B cell (primary cell): ENCODE results near the gene SFXN5. TPM values are rescaled to one million over a fixed set of nuclear protein-coding genes. Genes with fewer than 3 reads are reported as not detected.

Experiments used
- ATAC-seq: fragments of 200-7000 bp; cut with Tn5 transposase; one replicate; pipeline ENCODE4 v1.10.0; 2021; ENCODE audit warnings: low read depth, mild to moderate bottlenecking, moderate number of reproducible peaks, moderate library complexity
- CTCF ChIA-PET: fragments of 350-600 bp; sonication (Branson Sonifier 250); formaldehyde crosslinking; loops from one replicate; lab custom pipeline; 2021; ENCODE audit warnings: antibody characterized with exemption, inconsistent platforms; lab: Charles Lee
- POLR2A ChIA-PET: fragments of 350-600 bp; sonication (Branson Sonifier 250); formaldehyde crosslinking; loops from one replicate; lab custom pipeline; 2021; ENCODE audit warnings: antibody characterized with exemption; lab: Charles Lee
- DNase-seq: peaks from one replicate; pipeline ENCODE4 v3.0.0; 2013
- H2AFZ ChIP-seq: 2 replicates; pipeline ENCODE4 v1.6.1; 2012; ENCODE audit warnings: mild to moderate bottlenecking, low read depth, low read length; ENCODE audit not compliant: insufficient read depth, poor library complexity, severe bottlenecking
- H3K27ac ChIP-seq, 2 donors: 1 replicate in 1 of 2; 2 replicates in 1 of 2; pipeline ENCODE4 v1.5.1; 2012 to 2013; ENCODE audit warnings: low read length in 2 of 2, mild to moderate bottlenecking in 2 of 2, moderate library complexity in 1 of 2
- H3K27me3 ChIP-seq, 4 experiments: fragments of 200-600 bp in 1 of 4; sonication (generic) in 1 of 4; replicated peaks in 1 of 4; 1 replicate in 2 of 4; 2 replicates in 2 of 4; pipeline versions ENCODE4 v1.6.1 to v1.7.0; 2013 to 2016; ENCODE audit warnings: low read length in 3 of 4, mild to moderate bottlenecking in 2 of 4, mixed read lengths in 1 of 4, moderate library complexity in 1 of 4; ENCODE audit not compliant: insufficient read depth in 4 of 4, control insufficient read depth in 3 of 4; ENCODE audit errors: control extremely low read depth in 1 of 4
- H3K36me3 ChIP-seq, 2 experiments: replicated peaks in 1 of 2; 1 replicate in 1 of 2; 2 replicates in 1 of 2; pipeline versions ENCODE4 v1.6.1 to v1.7.1; 2013; ENCODE audit warnings: low read length in 1 of 2; ENCODE audit not compliant: insufficient read depth in 2 of 2, control insufficient read depth in 1 of 2; ENCODE audit errors: control extremely low read depth in 1 of 2, extremely low read depth in 1 of 2
- H3K4me1 ChIP-seq, 2 donors: fragments of 200-600 bp in 1 of 2; sonication (generic) in 1 of 2; 1 replicate in 1 of 2; 2 replicates in 1 of 2; pipeline versions ENCODE4 v1.5.1 to v1.6.1; 2013 to 2017; ENCODE audit warnings: low read length in 2 of 2; ENCODE audit not compliant: control insufficient read depth in 2 of 2, insufficient read depth in 2 of 2
- H3K4me2 ChIP-seq: replicated peaks from 2 replicates; pipeline ENCODE3; 2012; ENCODE audit warnings: mild to moderate bottlenecking, low read depth, low read length; ENCODE audit not compliant: poor library complexity, severe bottlenecking
- H3K4me3 ChIP-seq, 5 experiments: fragments of 200-600 bp in 1 of 5; sonication (generic) in 1 of 5; 1 replicate in 3 of 5; 2 replicates in 2 of 5; pipeline versions ENCODE4 v1.5.1 to v1.7.0; 2011 to 2016; ENCODE audit warnings: low read length in 4 of 5, mild to moderate bottlenecking in 4 of 5, low read depth in 2 of 5, control low read depth in 1 of 5, moderate library complexity in 1 of 5; ENCODE audit not compliant: insufficient read depth in 1 of 5; ENCODE audit errors: control extremely low read depth in 1 of 5, extremely low read depth in 1 of 5
- H3K79me2 ChIP-seq: fragments of 200-600 bp; sonication (generic); one replicate; pipeline ENCODE4 v1.6.0; 2016; ENCODE audit warnings: low read length; ENCODE audit not compliant: control insufficient read depth, insufficient read depth
- H3K9ac ChIP-seq: fragments of 200-600 bp; sonication (generic); 2 replicates; pipeline ENCODE4 v1.6.1; 2017; ENCODE audit warnings: mild to moderate bottlenecking, low read length, moderate library complexity
- H3K9me3 ChIP-seq, 3 donors: one replicate each; pipeline versions ENCODE4 v1.6.1 to v1.7.1; 2013; ENCODE audit warnings: low read length in 2 of 3; ENCODE audit not compliant: control insufficient read depth in 2 of 3, insufficient read depth in 1 of 3; ENCODE audit errors: control extremely low read depth in 1 of 3
- H4K20me1 ChIP-seq: 2 replicates; pipeline ENCODE4 v1.6.0; 2012; ENCODE audit warnings: mild to moderate bottlenecking, low read length; ENCODE audit not compliant: insufficient read depth, control insufficient read depth, poor library complexity, severe bottlenecking
- H3K27ac Mint-ChIP-seq: one replicate; pipeline ENCODE4 v1.8.0; 2021; ENCODE audit warnings: mixed read lengths
- H3K27me3 Mint-ChIP-seq: one replicate; pipeline ENCODE4 v1.8.0; 2021; ENCODE audit warnings: mixed read lengths
- H3K4me1 Mint-ChIP-seq: one replicate; pipeline ENCODE4 v1.8.0; 2021; ENCODE audit warnings: mixed read lengths
- H3K4me3 Mint-ChIP-seq: one replicate; pipeline ENCODE4 v1.8.0; 2021; ENCODE audit warnings: mixed read lengths
- H3K9me3 Mint-ChIP-seq: one replicate; pipeline ENCODE4 v1.8.0; 2022; ENCODE audit warnings: mixed read lengths; ENCODE audit not compliant: insufficient read depth
- EZH2 ChIP-seq: IDR thresholded peaks from 2 replicates; pipeline ENCODE4 v1.6.1; 2012; ENCODE audit warnings: borderline replicate concordance, low read depth, mild to moderate bottlenecking, moderate library complexity, low read length; ENCODE audit not compliant: insufficient read depth, poor library complexity, severe bottlenecking
- WGBS: methylation state at CpG from one replicate; pipeline ENCODE4 v1.1.5; 2013; ENCODE audit warnings: missing lambda C conversion rate; ENCODE audit not compliant: insufficient coverage; 5-methylcytosine and 5-hydroxymethylcytosine counted together
- intact Hi-C: fragments of 100-400 bp; cut with micrococcal nuclease; formaldehyde crosslinking; loops from one replicate; pipeline ENCODE4 v1.10.0; 2022
- polyA plus RNA-seq: library from polyadenylated mRNA; depleted of rRNA; stranded (reverse); fragments of >200 nt; gene quantifications from 2 replicates; pipeline ENCODE4 v1.2.3, GENCODE V29; 2012
- total RNA-seq, 2 donors: library from RNA; stranded (reverse); fragments of 120-200 nt in 1 of 2; gene quantifications; 1 replicate in 1 of 2; 2 replicates in 1 of 2; pipeline versions ENCODE4 v1.2.3 to v1.2.4, GENCODE V29; 2013 to 2022
- TF ChIP-seq, protein P1 (sequence below): fragments of 200-600 bp; IDR thresholded peaks from one replicate; pipeline ENCODE4 v1.8.0; 2022; ENCODE audit warnings: antibody characterized with exemption, mild to moderate bottlenecking

Gene SFXN5
- total and polyA plus RNA-seq, 2 donors (not counting 1 experiment from before 2014, with no cell fraction given), result 8.0 to 16.9 TPM

DNA sequence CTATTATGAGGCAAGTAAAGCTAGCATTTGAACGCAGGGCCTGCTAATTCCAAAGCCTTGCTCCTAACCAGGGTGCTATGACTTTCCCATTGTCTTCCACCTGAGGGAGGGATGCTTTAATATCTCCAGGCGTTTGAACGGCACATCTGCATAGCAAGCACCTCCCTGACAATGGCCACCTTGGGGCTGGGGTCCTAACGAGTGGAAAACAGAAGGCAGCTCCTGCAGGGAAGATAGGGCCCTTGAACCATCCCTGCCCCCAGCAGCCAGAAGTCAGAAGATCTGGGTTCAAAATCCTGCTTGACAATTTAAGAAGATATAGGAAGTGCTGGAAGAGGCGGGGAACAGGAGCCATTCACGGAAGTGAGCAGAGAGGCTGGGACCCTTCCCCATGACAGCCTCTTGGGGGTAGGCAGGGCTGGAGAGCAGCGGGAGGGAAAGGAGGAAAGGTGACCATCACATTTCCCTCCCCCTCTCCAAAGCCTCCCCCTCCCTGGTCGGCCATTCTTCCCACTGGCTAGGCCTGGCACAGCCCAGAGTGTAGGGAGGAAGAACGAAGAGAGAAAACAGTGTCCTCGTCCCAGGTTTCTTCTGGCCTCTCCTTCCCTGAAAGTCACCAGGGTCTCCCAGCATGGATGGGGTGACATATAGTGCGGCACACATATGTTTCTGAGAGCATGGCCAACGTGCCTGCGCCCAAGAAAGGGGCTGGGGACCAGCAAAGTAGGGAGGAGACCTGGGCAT lies 80.6 kb downstream of the SFXN5 start:
- H3K4me3 Mint-ChIP-seq, result no peak overlapping the region
- H3K9me3 ChIP-seq, result no peaks in the 10 kb centered on the region
- H3K36me3 ChIP-seq, result peaks cover 0 to 2% of the 10 kb centered on the region in 2 experiments
- ChIA-PET POLR2A (no interaction called here), CTCF (interaction anchor here (0.6 to 8.4 kb wide), 7 partner anchors 15 to 224 kb away, joined by 3 to 137 read pairs (median 4); no protein-coding TSS in a partner anchor)
- H4K20me1 ChIP-seq, result no peaks in the 10 kb centered on the region
- WGBS, result 100% methylated on average over 8 of the region's 13 CpGs
- ATAC-seq, result no peak
- no peaks in the 10 kb centered on the region for H3K79me2 ChIP-seq
- no peak overlapping the region for H3K27ac ChIP-seq
- no peak overlapping the region for H3K9ac ChIP-seq
- TF ChIP-seq EZH2, result no peak
- TF ChIP-seq, protein P1, sequence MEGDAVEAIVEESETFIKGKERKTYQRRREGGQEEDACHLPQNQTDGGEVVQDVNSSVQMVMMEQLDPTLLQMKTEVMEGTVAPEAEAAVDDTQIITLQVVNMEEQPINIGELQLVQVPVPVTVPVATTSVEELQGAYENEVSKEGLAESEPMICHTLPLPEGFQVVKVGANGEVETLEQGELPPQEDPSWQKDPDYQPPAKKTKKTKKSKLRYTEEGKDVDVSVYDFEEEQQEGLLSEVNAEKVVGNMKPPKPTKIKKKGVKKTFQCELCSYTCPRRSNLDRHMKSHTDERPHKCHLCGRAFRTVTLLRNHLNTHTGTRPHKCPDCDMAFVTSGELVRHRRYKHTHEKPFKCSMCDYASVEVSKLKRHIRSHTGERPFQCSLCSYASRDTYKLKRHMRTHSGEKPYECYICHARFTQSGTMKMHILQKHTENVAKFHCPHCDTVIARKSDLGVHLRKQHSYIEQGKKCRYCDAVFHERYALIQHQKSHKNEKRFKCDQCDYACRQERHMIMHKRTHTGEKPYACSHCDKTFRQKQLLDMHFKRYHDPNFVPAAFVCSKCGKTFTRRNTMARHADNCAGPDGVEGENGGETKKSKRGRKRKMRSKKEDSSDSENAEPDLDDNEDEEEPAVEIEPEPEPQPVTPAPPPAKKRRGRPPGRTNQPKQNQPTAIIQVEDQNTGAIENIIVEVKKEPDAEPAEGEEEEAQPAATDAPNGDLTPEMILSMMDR, result no peak
- H3K9me3 Mint-ChIP-seq, result no peaks in the 10 kb centered on the region
- DNase-seq, result no peak
- no peak overlapping the region for H3K27ac Mint-ChIP-seq
- no peak overlapping the region for H3K4me3 ChIP-seq
- intact Hi-C loops, result no loop called here
- H3K4me2 ChIP-seq, result no peak overlapping the region
- no peaks in the 10 kb centered on the region for H3K4me1 Mint-ChIP-seq
- no peaks in the 10 kb centered on the region for H3K27me3 Mint-ChIP-seq
- no peak overlapping the region for H2AFZ ChIP-seq
- no peaks in the 10 kb centered on the region for H3K4me1 ChIP-seq
- H3K27me3 ChIP-seq, result no peaks in the 10 kb centered on the region
